IMR-90 (cell line): ENCODE measurements around the gene CAPSL. TPM values are rescaled to one million over a fixed set of nuclear protein-coding genes. Genes with fewer than 3 reads are reported as not detected.

ENCODE experiments used
- ATAC-seq: fragments of 200-7000 bp; cut with Tn5 transposase; 2 replicates; pipeline ENCODE4 v1.9.1; 2020; ENCODE audit warnings: low read depth, mild to moderate bottlenecking, moderate library complexity
- BruUV-seq: library from RNA; stranded (reverse); fragments of 400-500 nt; replicated peaks from 2 replicates; lab custom pipeline; 2021; lab: Mats Ljungman, UMichigan
- CTCF ChIA-PET: fragments of 300-600 bp; formaldehyde crosslinking; extraction: SDS; loops from one replicate; lab custom pipeline; 2021; ENCODE audit warnings: antibody characterized with exemption; lab: Yijun Ruan, JAX
- POLR2A ChIA-PET: fragments of 300-600 bp; sonication (Branson Sonifier 250); formaldehyde crosslinking; loops from one replicate; lab custom pipeline; 2022; ENCODE audit warnings: antibody characterized with exemption; ENCODE audit not compliant: unreplicated experiment; lab: Charles Lee
- DNase-seq: peaks from one replicate; pipeline ENCODE4 v3.0.0; 2013
- H2AFZ ChIP-seq: replicated peaks from 2 replicates; pipeline ENCODE3; 2013; ENCODE audit warnings: low read length, mild to moderate bottlenecking; ENCODE audit not compliant: poor library complexity
- H2AK5ac ChIP-seq: 2 replicates; pipeline ENCODE4 v1.6.1; 2013; ENCODE audit warnings: low read depth, low read length, inconsistent platforms
- H2AK9ac ChIP-seq: replicated peaks from 2 replicates; pipeline ENCODE3; 2013; ENCODE audit warnings: mild to moderate bottlenecking, low read depth, low read length, moderate library complexity; ENCODE audit not compliant: poor library complexity
- H2BK120ac ChIP-seq: 2 replicates; pipeline ENCODE4 v1.6.1; 2013; ENCODE audit warnings: low read depth, low read length, inconsistent platforms
- H2BK15ac ChIP-seq: 3 replicates; pipeline ENCODE4 v1.6.1; 2013; ENCODE audit warnings: low read depth, low read length, inconsistent platforms
- H2BK20ac ChIP-seq: 2 replicates; pipeline ENCODE4 v1.6.1; 2013; ENCODE audit warnings: low read depth, mild to moderate bottlenecking, inconsistent platforms, low read length, moderate library complexity
- H2BK5ac ChIP-seq: 2 replicates; pipeline ENCODE4 v1.6.1; 2013; ENCODE audit warnings: mild to moderate bottlenecking, low read depth, low read length, inconsistent platforms; ENCODE audit not compliant: poor library complexity, severe bottlenecking
- H3K14ac ChIP-seq: replicated peaks from 2 replicates; pipeline ENCODE4 v1.6.1; 2013; ENCODE audit warnings: low read depth, low read length, inconsistent platforms
- H3K18ac ChIP-seq: 2 replicates; pipeline ENCODE4 v1.6.1; 2013; ENCODE audit warnings: low read depth, low read length, control low read depth
- H3K23ac ChIP-seq: 2 replicates; pipeline ENCODE4 v1.6.1; 2013; ENCODE audit warnings: low read depth, low read length, inconsistent platforms
- H3K27ac ChIP-seq: 2 replicates; pipeline ENCODE4 v1.5.1; 2013; ENCODE audit warnings: mild to moderate bottlenecking, control low read depth, low read length; ENCODE audit not compliant: insufficient read depth
- H3K27me3 ChIP-seq: 2 replicates; pipeline ENCODE4 v1.6.1; 2013; ENCODE audit warnings: low read length; ENCODE audit not compliant: control insufficient read depth, insufficient read depth
- H3K36me3 ChIP-seq: 2 replicates; pipeline ENCODE4 v1.6.1; 2013; ENCODE audit warnings: low read length, mixed read lengths; ENCODE audit not compliant: control insufficient read depth, insufficient read depth
- H3K4ac ChIP-seq: 2 replicates; pipeline ENCODE4 v1.6.1; 2013; ENCODE audit warnings: low read depth, low read length, inconsistent platforms
- H3K4me1 ChIP-seq: 2 replicates; pipeline ENCODE4 v1.6.1; 2013; ENCODE audit warnings: low read length, mixed read lengths; ENCODE audit not compliant: control insufficient read depth, insufficient read depth
- H3K4me2 ChIP-seq: 2 replicates; pipeline ENCODE4 v1.6.1; 2013; ENCODE audit warnings: low read depth, mild to moderate bottlenecking, control low read depth, low read length, moderate library complexity
- H3K4me3 ChIP-seq: 2 replicates; pipeline ENCODE4 v1.5.1; 2013; ENCODE audit warnings: low read depth, mild to moderate bottlenecking, control low read depth, low read length, moderate library complexity; ENCODE audit not compliant: insufficient read depth
- H3K56ac ChIP-seq: 2 replicates; pipeline ENCODE4 v1.6.1; 2013; ENCODE audit warnings: low read length, inconsistent platforms; ENCODE audit not compliant: insufficient read depth; ENCODE audit errors: extremely low read depth
- H3K79me1 ChIP-seq, 2 experiments: 2 replicates each; pipeline ENCODE4 v1.6.1; 2013; ENCODE audit warnings: low read length in 2 of 2, inconsistent platforms in 1 of 2, low read depth in 1 of 2
- H3K9ac ChIP-seq: 2 replicates; pipeline ENCODE4 v1.6.1; 2013; ENCODE audit warnings: low read depth, low read length, control low read depth
- H3K9me1 ChIP-seq: 2 replicates; pipeline ENCODE4 v1.6.1; 2013; ENCODE audit warnings: low read length, inconsistent platforms; ENCODE audit not compliant: insufficient read depth
- H3K9me3 ChIP-seq: 2 replicates; pipeline ENCODE4 v1.6.1; 2013; ENCODE audit warnings: low read length; ENCODE audit not compliant: control insufficient read depth, insufficient read depth
- H4K20me1 ChIP-seq: 2 replicates; pipeline ENCODE4 v1.6.1; 2013; ENCODE audit warnings: low read length, inconsistent platforms; ENCODE audit not compliant: insufficient read depth
- H4K5ac ChIP-seq: 2 replicates; pipeline ENCODE4 v1.6.1; 2013; ENCODE audit warnings: mild to moderate bottlenecking, low read depth, low read length, control low read depth
- H4K8ac ChIP-seq, 2 experiments: 2 replicates each; pipeline ENCODE4 v1.6.1; 2013; ENCODE audit warnings: low read depth in 2 of 2, low read length in 2 of 2, control low read depth in 1 of 2, inconsistent platforms in 1 of 2
- H4K91ac ChIP-seq: 2 replicates; pipeline ENCODE4 v1.6.1; 2013; ENCODE audit warnings: low read depth, low read length, inconsistent platforms; ENCODE audit not compliant: insufficient read depth
- CEBPB ChIP-seq: IDR thresholded peaks from 2 replicates; pipeline ENCODE4 v1.6.1; 2012; ENCODE audit warnings: low read depth, low read length, improper control_type of control experiment
- CTCF ChIP-seq: conservative IDR thresholded peaks from 2 replicates; pipeline ENCODE4 v1.5.1; 2012; ENCODE audit warnings: mild to moderate bottlenecking, low read depth, low read length, improper control_type of control experiment
- MAFK ChIP-seq: IDR thresholded peaks from 2 replicates; pipeline ENCODE4 v1.6.1; 2012; ENCODE audit warnings: low read depth, low read length, improper control_type of control experiment
- MXI1 ChIP-seq: IDR thresholded peaks from 2 replicates; pipeline ENCODE4 v1.6.1; 2012; ENCODE audit warnings: low read depth, mild to moderate bottlenecking, low read length, moderate library complexity, borderline replicate concordance
- RAD21 ChIP-seq: IDR thresholded peaks from 2 replicates; pipeline ENCODE4 v1.6.1; 2012; ENCODE audit warnings: low read length, improper control_type of control experiment
- RFX5 ChIP-seq: IDR thresholded peaks from 2 replicates; pipeline ENCODE4 v1.8.0; 2012; ENCODE audit warnings: low read depth, mild to moderate bottlenecking, low read length, moderate library complexity
- WGBS, 2 experiments: methylation state at CpG; one replicate each; pipeline versions ENCODE4 v1.1.5 to v1.1.7; 2013; ENCODE audit warnings: missing lambda C conversion rate in 2 of 2; ENCODE audit not compliant: insufficient read length in 1 of 2; ENCODE audit errors: extremely low coverage in 2 of 2; 5-methylcytosine and 5-hydroxymethylcytosine counted together
- dilution Hi-C: fragments of 300-500 bp; cut with HindIII; formaldehyde crosslinking; loops from one replicate; pipeline ENCODE4 v1.14.3; 2018; ENCODE audit warnings: low sequenced_read_pairs; ENCODE audit not compliant: unreplicated experiment
- in situ Hi-C: fragments of 300-500 bp; cut with MboI; formaldehyde crosslinking; loops from 3 replicates; pipeline ENCODE4 v1.14.3; 2019; ENCODE audit warnings: low sequenced_read_pairs, inconsistent platforms, mixed read lengths
- intact Hi-C: fragments of 100-400 bp; cut with micrococcal nuclease; formaldehyde crosslinking; loops from 2 replicates; pipeline ENCODE4 v1.10.0; 2022
- polyA plus RNA-seq, 3 experiments: library from polyadenylated mRNA; depleted of rRNA; stranded (reverse); fragments of >200 nt; gene quantifications; 2 replicates each; pipeline ENCODE4 v1.2.3, GENCODE V29; 2012; ENCODE audit warnings: low replicate concordance in 1 of 3
- total RNA-seq: library from RNA; depleted of rRNA; stranded (reverse); fragments of >200 nt; gene quantifications from 2 replicates; pipeline ENCODE4 v1.2.3, GENCODE V29; 2012

The CAPSL gene
- total and polyA plus RNA-seq, 2 of the 4 experiments (the other 2 are of a cell fraction) = 0.09 TPM; not detected in 1

GRCh38 chr5:35903631-35904203 is 34.7 kb downstream of the CAPSL start:
- no peak overlapping the region for H4K5ac ChIP-seq
- WGBS, 2 experiments = no CpG with 5 or more reads among the region's 6 CpGs
- no peaks in the 10 kb centered on the region for H3K9me1 ChIP-seq
- no peaks in the 10 kb centered on the region for H3K36me3 ChIP-seq
- H2BK20ac ChIP-seq = no peak overlapping the region
- no peak overlapping the region for H3K18ac ChIP-seq
- no peak overlapping the region for H2AK9ac ChIP-seq
- intact Hi-C loops = no loop called here
- no peak overlapping the region for H3K14ac ChIP-seq
- peaks cover 3% of the 10 kb centered on the region for H3K4me1 ChIP-seq
- in situ Hi-C loops = no loop called here
- no peak overlapping the region for H2AK5ac ChIP-seq
- CTCF ChIA-PET = no interaction called here
- H2BK15ac ChIP-seq = no peak overlapping the region
- no peak overlapping the region for H3K9ac ChIP-seq
- TF ChIP-seq CEBPB (no peak), CTCF (no peak), RAD21 (no peak), MXI1 (no peak), RFX5 (no peak), MAFK (no peak)
- no peak overlapping the region for H3K4me2 ChIP-seq
- H4K8ac ChIP-seq = no peak overlapping the region
- no TSS peak for BruUV-seq
- H4K20me1 ChIP-seq = no peaks in the 10 kb centered on the region
- H3K23ac ChIP-seq = no peak overlapping the region
- dilution Hi-C loops = no loop called here
- no peaks in the 10 kb centered on the region for H3K9me3 ChIP-seq
- ATAC-seq (no peak), DNase-seq (no peak)
- H2AFZ ChIP-seq = no peak overlapping the region
- POLR2A ChIA-PET = no interaction called here
- no peaks in the 10 kb centered on the region for H3K79me1 ChIP-seq
- H3K27ac ChIP-seq = no peak overlapping the region
- no peaks in the 10 kb centered on the region for H3K27me3 ChIP-seq
- H2BK5ac ChIP-seq = no peak overlapping the region
- H3K56ac ChIP-seq = no peak overlapping the region
- no peak overlapping the region for H2BK120ac ChIP-seq
- no peak overlapping the region for H4K91ac ChIP-seq
- H3K4me3 ChIP-seq = no peak overlapping the region
- no peak overlapping the region for H3K4ac ChIP-seq
